SHP77 (cell line): ENCODE results near the gene PNPLA8.
"Not testable (repeated sequence)": the region's sequence is repeated elsewhere in the genome, so short reads cannot be mapped to it uniquely, and the experiment has no call there.

Experiments
- DNase-seq, 2 experiments: peaks; one replicate each; lab custom pipeline; 2025; lab: John Stamatoyannopoulos, UW

PNPLA8 gene

DNA sequence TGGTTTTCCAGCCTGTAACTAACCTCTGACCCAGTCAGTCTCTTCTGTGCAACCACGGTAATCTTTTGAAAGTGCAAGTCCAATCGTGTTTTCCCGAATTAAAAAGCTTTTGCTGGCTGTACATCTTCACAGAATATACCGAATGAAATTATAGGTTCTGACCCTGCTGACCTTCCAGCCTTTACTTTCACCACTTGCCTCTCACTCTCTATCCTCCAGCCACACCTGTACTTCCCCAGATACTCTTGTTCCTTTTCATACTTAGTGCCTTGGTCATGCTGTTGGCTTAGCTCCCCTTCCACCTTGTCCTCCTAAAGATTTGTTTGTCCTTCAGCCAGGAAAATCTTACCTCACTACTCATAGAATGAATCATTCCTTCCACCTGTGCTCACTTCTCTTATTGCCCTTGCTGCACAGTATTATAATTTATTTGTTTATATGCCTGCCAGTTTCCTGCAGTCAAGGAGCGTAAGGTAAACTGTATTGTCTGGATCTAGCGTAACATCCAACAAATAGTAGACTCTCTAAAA is 2.3 kb upstream of the PNPLA8 start:
- DNase-seq = no peak

DNA sequence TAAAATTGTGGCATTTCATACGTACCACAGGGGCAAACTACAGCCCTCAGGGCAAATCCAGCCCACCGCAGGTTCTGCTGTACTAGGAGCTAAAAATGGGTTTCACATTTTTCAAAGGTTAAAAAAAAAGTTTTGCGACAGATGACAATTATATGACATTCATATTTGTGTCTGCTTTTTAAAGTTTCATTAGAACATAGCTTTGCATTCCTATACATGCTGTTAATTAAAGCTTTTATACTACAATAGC is 758 bp upstream of the PNPLA8 start:
- DNase-seq = no peak

DNA sequence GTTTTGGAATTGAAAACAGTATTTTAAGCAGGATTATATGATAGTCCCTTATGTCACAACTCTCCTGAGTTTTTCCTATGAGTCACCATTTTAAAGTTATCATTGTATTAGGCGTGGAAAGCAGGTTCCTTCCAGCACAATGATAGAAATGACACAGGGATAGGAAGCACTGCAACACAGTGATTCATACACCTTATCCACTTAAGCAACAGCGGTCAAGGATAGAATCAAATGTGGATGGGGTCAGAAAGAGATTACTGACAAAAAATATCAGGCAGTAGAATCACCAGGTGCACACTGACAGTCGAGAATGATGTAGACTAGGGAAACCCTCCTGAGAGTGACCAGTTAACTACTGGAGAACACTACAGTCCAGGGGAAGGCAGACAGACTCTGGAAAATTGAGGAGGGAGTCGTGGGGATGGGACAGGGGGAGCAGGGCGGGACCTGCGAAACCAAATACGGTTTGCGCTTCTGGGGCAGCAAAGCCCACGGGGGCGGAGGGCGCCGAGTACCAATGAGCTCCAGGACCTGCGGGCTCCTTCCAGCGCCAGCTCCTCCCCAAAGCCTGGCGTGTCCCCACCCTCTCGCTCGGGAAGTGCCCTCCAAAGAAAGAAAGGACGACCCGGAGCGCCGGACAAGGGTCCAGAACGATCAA is 479 bp downstream of the PNPLA8 start:
- DNase-seq = peak in 1 of 2 experiments; percentile 44

DNA sequence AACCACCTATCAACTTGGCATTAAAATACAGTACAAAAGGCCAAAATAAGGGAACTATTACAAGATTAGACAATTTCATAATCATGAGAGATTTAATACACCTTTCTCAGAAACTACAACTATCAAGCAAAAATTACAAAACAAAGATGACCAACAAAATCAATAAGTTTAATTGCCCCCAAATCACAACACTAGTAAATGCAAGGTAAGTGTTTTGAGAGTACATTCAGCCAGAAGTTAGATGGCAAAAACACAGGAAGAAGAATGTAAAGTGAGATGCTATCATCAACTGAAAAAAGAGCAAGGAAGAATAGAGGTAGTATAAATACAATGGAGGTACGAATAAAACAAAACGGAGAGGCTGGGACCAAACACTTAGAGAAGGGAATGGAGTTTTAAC is 3.2 kb downstream of the PNPLA8 start:
- no peak for DNase-seq

DNA sequence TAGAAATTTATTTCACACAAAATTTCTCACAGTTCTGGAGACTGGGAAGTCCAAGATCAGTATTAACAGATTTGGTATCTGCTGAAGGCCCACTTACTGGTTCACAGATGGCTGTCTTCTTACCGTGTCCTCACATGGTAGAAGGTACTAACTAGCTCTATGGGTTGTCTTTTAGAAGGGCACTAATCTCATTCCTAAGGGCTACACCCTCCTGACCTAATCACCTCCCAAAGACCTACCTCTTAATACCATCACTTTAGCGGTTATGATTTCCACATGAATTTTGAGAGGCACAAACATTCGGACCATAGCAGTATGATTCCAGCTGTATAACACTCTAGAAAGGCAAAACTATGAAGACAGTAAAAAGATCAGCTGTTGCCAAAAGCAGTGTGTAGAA is 8.0 kb downstream of the PNPLA8 start:
- DNase-seq = no peak

DNA sequence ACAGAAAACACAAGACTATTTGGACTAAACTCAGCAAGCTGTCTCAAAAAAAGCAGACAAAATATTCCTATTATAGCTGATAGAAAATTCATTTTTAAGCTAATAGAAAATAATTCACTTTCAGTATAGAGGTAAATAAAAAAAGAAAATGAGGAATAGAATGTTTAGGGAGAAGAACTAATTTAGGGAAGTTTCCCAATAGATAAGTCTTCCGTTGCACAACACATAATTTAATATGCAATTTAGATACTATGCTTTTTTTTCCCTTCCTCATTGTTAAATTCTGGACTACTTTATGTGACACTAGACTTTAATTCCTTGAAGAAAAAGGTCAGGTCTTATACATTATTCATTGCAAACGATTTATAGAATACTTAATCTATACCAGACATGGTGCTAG is 10.3 kb downstream of the PNPLA8 start:
- no peak for DNase-seq

DNA sequence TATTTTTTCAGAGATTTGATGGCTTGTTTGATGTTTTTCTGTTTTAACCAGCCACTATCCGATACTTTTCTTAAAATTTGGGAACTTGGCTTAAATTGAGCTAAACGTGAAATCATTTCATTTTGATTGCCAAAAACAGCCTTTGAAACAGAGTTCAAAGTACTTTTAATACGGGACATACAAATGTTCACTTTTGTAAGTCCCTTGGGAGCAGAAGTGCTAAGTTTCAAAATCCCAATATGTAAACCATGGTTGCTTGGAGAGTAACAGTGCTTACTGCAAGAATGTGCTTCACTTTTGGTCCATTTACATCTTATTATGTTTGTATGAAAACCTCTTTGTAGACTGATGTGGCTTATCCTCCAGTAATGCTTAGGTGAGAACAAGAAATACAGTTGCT is 10.9 kb downstream of the PNPLA8 start:
- no peak for DNase-seq

DNA sequence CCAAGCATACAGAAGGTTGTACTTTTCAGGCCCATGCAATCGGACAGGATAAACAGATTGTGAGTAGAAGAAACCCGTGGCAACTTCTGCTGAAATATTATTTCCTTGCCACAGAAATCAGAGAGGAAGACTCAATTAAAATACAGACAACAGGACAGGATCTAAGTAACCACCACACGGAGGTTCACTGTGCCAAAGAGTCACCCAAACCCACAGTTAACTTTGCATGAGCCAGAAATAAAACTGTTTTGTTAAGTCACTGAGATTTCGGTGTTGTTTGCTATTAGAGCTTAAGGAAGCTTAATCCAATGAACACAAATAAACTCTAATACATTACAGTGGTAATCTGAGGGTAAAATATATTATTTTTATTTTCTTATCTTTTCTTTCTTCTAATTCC is 14.0 kb downstream of the PNPLA8 start:
- DNase-seq = no peak

DNA sequence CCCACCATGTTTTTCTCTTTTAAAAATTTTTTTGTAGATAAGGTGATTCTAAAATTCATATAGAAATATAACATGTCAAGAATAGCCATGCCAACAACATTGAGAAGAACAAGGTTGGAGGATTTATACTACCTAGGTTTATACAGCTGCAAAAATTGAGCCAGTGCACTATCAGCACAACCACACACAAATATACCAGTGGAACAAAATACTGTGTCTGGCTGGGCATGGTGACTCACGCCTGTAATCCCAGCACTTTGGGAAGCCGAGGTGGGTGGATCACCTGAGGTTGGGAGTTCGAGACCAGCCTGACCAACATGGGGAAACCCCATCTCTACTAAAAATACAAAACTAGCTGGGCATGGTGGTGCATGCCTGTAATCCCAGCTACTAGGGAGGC is 21.4 kb downstream of the PNPLA8 start:
- not testable (repeated sequence) for DNase-seq

DNA sequence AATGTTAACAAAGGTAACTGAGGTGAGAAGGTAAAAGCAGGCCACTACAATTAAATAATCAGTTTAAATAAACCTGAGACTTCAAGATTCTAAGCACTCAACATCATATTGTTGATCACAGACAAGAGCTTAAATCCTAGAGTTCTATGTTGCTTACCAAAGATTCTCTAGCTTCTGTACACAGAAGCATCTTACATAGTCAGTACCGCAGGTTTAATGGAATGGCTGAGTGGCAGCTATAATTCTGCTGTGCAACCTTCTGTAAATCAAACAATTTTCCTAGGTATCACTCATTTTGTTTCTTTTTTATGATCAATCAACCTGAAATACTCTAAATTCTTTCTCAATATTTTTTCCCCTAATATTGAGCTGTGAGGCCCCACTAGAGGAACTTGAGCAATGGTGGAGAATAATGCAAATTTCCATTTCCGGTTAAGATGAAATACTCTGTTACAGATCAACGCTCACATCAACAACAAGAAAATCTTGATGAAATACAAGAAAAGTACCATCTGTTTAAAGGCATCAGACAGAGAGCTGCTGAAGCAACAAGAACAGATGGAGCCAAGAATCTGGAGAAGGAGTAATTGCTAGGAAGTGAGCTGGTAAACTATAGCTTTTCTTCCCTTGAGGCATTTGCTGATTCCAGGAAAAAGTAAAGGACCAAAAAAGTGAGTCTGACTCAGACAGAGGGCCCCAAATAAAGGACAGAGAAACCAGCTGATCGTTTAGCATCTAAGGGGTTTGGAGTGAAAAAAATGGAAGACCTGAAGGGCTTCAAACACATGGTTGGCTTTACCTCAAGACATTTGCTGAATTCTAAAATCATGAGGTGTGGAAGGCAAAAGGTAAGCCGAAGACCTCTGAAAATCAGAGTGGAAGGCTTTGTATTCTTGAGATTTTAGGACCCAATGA is 22.6 kb downstream of the PNPLA8 start:
- no peak for DNase-seq

DNA sequence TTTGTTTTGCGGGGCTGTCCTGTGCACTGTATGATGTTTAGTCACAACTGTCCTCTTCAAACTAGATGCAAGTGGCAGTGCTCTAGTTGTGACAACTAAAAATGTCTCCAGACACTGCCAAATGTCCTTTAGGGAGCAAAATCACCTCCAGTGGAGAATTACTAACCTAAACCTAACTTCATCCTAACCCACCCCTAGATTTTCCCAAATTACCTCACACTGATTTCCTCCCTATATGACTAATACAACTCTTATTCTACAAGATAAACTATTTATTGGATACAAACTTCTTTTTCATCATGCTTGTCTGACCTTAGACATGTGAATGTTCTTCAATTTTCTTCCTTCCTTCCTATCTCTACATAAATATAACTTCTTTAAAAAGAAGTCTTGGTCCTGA is 26.4 kb downstream of the PNPLA8 start:
- no peak for DNase-seq

DNA sequence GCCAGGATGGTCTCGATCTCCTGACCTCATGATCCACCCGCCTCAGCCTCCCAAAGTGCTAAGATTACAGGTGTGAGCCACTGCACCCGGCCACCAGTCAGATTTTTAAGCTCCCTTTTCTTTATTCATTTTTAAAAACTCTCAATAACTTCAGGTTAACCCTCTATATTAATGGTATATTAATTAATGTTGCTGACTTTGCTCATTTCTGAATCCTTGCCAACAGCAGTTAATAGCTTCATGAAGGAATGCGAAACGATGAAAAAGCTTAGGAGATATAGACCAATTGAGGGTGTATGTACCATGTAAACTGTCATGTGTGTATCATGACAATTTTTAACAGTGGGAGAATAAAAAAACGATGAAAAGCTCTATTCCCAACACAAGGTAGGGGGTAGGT is 27.5 kb downstream of the PNPLA8 start:
- DNase-seq = no peak

DNA sequence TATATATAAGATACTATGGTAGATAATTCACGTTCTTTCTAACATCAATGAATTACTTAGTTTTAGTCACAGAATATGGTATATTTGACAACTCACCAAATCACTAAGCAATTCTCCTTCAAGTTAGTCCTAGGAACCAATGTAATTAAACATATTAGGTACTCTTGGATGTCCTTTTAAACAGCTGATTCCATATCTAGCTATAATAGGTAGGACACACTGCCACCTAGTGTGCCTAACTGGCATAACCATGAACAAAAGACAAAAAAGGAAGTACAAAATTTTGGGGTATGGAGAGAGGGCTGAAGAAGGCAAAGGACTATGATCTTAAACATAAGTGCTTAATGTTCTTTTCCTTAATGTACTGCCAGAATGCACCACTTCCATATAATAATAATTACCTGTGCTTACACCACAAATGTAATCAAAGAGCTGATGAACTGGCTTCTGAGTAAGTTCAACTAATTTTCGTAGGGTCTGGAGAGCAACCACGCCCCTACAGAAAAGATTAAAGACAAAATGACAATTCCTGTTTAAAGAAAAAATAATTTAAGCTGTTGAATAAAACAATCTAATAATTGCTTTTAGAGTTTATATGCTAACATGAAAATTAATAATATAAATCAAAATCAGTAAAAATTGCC is 28.7 kb downstream of the PNPLA8 start:
- DNase-seq = peak; percentile 32 to 50

DNA sequence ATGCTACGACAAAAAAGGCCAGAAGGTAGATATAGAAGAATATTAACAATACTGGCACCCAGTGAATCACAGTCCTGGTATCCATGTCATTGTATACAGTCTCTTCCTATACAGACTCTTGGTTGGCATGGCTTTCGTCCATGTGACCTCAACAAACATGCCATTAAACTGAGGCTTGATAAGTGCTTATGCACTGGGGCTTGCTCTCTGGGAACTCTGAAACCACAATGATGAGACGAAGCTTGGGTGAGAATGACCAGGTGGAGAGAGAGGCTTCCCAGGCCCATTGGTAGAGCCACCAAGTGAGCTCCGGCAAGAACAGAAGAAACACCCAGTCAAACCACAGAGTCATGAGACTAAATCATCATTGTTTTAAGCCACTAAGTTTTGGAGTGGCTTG is 33.2 kb downstream of the PNPLA8 start:
- no peak for DNase-seq

DNA sequence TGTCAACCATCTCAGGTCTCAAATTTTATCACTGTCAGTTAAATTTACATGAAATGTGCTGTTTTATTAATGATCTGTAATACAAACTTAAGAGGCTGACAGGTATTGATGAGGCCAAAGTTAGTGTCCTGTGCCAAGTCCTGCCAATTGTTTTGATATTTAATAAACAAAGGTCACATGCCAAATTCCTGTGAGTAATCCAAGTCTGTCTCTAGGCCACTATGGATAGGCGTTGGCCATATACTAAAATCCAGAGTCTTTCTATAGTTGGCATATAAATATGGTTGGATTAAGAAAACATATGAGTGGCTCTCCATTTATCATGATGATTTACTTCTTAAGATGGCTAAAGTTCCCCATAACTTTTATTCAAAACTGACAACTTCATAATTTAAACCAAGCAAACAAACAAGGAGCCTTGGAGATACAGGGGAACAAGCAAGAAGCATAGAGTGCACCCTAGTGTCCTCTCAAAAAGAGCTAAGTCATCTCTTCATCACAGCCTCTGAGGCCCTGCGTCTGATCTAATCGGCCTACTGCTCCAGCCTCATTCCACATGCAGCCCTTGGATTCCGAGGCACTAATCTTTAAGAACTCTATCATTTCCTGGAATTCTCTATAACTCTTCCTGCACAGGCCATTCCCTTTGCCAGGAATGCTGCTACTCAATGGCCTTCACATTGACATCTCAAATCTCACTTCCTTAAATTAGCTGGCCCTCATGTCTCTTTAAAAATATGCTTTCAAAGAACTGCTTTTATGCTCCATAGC is 37.0 kb downstream of the PNPLA8 start:
- no peak for DNase-seq

DNA sequence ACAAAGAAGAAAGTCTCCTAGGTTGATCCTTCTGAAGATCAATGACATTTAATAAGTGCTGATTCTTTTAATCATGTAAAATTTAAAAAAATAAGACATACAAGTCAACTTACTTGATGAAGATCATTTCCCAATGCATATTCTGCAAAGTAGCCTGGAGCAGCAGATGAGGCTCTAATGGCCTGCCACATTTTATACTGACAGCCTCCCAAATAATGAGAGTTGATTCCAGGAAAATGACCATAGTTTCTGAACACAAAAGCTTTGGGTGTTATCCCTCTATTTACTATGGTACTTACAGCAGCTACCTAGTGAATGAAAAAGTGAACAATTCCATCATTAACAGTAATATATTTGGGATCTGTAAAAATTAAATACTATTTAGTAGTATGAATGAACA is 38.3 kb downstream of the PNPLA8 start:
- DNase-seq = no peak

DNA sequence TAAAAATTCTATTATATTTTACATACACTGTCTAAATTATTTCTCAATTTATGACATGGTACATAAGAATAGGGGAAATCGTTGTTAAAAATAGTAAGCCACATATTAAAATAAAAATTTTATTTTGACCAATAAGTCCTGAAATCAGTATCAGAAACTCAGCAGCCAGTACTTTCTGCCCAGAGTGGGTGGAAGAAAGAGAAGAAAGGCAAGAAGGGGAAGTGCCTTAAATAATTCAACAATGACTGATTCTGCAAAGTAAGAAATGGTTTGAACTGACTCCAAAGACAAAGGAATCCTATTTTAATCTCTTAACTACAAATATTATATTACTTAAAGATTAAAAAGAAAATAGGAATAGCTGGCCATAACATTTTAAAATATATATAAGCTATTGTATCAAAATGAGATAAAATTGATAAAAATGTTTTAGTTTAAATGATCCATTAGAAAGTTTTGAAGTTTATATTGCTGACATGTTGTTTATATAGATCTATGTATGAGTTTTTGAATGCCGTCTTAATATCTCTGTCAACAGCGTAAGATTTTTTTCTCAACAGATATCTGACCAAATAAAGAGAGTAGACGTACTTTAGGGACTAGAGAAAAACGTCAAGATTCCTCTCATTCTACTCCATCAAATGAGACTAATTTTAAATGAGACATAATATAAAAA is 39.5 kb downstream of the PNPLA8 start:
- no peak for DNase-seq

DNA sequence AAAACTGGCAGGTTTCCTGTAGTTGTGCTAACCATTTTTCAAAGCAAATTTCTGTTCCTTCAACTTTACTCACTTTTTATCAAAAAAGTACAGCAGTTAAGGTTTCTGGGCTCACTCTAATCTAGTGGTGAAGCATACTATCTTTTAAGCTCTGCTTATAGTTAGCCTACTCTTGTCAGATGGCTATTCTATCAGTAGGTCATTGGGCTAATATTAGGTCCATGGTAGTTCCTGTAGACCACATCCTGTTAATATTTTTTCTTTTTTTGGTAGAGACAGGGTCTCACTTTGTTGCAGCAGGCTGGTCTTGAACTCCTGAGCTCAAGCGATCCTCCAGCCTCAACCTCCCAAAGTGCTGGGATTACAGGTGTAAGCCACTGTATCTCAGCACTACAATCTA is 41.8 kb downstream of the PNPLA8 start:
- no peak for DNase-seq

DNA sequence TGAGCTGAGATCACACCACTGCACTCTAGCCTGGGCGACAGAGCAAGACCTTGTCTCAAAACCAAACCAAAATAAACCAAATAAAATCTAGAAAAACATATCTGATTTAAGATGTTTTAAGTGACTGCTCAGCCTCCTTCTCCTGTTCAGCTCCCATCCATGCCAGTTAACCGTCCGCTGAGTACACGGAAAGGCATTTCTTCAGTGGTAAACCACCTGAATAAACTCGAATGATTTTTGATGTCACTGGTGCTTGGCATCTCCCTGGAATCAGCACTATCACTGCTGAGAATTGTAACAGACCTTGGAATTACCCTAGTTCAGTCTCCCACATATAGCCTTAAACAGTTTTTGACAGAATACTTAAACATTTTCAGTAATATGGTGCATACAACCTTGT is 45.6 kb downstream of the PNPLA8 start:
- DNase-seq = no peak

DNA sequence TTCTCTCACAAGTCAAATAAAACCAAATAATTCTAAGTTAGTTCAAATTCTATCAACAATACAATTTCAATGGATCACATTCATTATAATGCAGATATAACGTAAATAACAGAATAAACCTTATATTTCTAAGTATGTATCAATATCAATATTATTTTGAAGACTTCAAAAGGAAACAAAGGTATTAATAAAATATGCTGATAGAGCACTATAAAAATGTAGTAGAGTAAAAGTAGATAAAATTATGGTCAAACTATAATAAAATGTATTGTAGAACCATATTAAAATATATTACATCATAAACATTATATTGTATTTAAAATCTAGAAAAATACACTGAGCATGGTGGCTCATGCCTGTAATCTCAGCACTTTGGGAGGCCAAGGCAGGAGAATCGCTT is 46.2 kb downstream of the PNPLA8 start:
- DNase-seq = no peak

DNA sequence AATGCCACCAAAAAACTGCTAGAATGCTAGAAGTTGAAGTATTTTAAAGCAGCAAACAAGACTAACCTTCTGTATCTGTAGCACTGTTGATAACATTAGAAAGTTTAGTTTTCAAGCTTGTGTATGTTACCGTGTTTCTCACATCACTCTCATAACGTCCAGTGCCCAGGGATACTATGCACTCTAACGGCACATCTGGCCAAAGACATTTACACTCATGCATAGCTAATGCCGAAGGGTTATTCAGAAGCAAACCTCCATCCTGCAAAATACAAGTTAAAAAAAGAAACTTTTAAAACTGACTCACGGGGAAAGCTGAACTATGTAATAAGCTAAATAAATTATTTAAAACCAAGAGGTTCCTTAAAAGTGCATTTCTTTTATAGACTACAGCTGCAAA is 46.8 kb downstream of the PNPLA8 start:
- no peak for DNase-seq

DNA sequence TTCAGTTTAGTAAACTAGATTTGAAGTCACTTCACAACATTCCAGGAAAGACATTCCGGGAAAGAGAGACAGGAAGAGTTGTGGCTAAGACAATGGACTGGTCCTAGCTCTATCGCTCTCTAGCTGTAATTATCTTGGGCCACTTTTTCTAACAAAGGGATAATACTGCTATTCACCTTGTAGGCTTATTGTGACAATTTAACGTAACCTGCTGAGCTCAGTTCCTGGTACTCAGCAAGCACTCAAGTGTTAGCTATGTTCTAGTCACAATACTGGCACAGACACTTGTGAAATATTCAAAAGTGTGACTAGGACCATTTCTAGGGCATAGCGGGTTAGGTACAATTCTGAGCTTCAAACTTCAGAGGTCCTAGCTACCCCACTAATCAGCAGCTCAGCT is 57.7 kb downstream of the PNPLA8 start:
- no peak for DNase-seq
